NCI-H748 (cell line): ENCODE data around the gene ANKRD42.

Source experiments
- DNase-seq: peaks from one replicate; lab custom pipeline; 2025; ENCODE audit not compliant: unreplicated experiment; lab: John Stamatoyannopoulos, UW

The ANKRD42 gene

GRCh38 chr11:83285771-83286528 lies 92.4 kb downstream of the ANKRD42 start, which contains the start of gene CCDC90B:
Gene CCDC90B (minus strand): TSS chr11:83286367. CDS start chr11:83285972, 395 bp downstream.
- peak; percentile 96 for DNase-seq

GRCh38 chr11:83287631-83288030 lies 94.1 kb downstream of the ANKRD42 start:
- DNase-seq: no peak

- peak; percentile 52 for DNase-seq
Observed at GRCh38 chr11:83292709-83293456, 99.4 kb downstream of the ANKRD42 start.

- no peak for DNase-seq
Observed at GRCh38 chr11:83293457-83293774, 99.9 kb downstream of the ANKRD42 start.

- DNase-seq: no peak
Observed at GRCh38 chr11:83294208-83294607, 100.7 kb downstream of the ANKRD42 start.
